IMR-90 (cell line): ENCODE data around the gene SLC4A2. TPM values are rescaled to one million over a fixed set of nuclear protein-coding genes. Genes with fewer than 3 reads are reported as not detected.

Experiments used
- ATAC-seq: fragments of 200-7000 bp; cut with Tn5 transposase; 2 replicates; pipeline ENCODE4 v1.9.1; 2020; ENCODE audit warnings: low read depth, mild to moderate bottlenecking, moderate library complexity
- BruUV-seq: library from RNA; stranded (reverse); fragments of 400-500 nt; replicated peaks from 2 replicates; lab custom pipeline; 2021; lab: Mats Ljungman, UMichigan
- CTCF ChIA-PET: fragments of 300-600 bp; formaldehyde crosslinking; extraction: SDS; loops from one replicate; lab custom pipeline; 2021; ENCODE audit warnings: antibody characterized with exemption; lab: Yijun Ruan, JAX
- POLR2A ChIA-PET: fragments of 300-600 bp; sonication (Branson Sonifier 250); formaldehyde crosslinking; loops from one replicate; lab custom pipeline; 2022; ENCODE audit warnings: antibody characterized with exemption; ENCODE audit not compliant: unreplicated experiment; lab: Charles Lee
- DNase-seq: peaks from one replicate; pipeline ENCODE4 v3.0.0; 2013
- H2AFZ ChIP-seq: replicated peaks from 2 replicates; pipeline ENCODE3; 2013; ENCODE audit warnings: low read length, mild to moderate bottlenecking; ENCODE audit not compliant: poor library complexity
- H2AK5ac ChIP-seq: 2 replicates; pipeline ENCODE4 v1.6.1; 2013; ENCODE audit warnings: low read depth, low read length, inconsistent platforms
- H2AK9ac ChIP-seq: replicated peaks from 2 replicates; pipeline ENCODE3; 2013; ENCODE audit warnings: mild to moderate bottlenecking, low read depth, low read length, moderate library complexity; ENCODE audit not compliant: poor library complexity
- H2BK120ac ChIP-seq: 2 replicates; pipeline ENCODE4 v1.6.1; 2013; ENCODE audit warnings: low read depth, low read length, inconsistent platforms
- H2BK15ac ChIP-seq: 3 replicates; pipeline ENCODE4 v1.6.1; 2013; ENCODE audit warnings: low read depth, low read length, inconsistent platforms
- H2BK20ac ChIP-seq: 2 replicates; pipeline ENCODE4 v1.6.1; 2013; ENCODE audit warnings: low read depth, mild to moderate bottlenecking, inconsistent platforms, low read length, moderate library complexity
- H2BK5ac ChIP-seq: 2 replicates; pipeline ENCODE4 v1.6.1; 2013; ENCODE audit warnings: mild to moderate bottlenecking, low read depth, low read length, inconsistent platforms; ENCODE audit not compliant: poor library complexity, severe bottlenecking
- H3K14ac ChIP-seq: replicated peaks from 2 replicates; pipeline ENCODE4 v1.6.1; 2013; ENCODE audit warnings: low read depth, low read length, inconsistent platforms
- H3K18ac ChIP-seq: 2 replicates; pipeline ENCODE4 v1.6.1; 2013; ENCODE audit warnings: low read depth, low read length, control low read depth
- H3K23ac ChIP-seq: 2 replicates; pipeline ENCODE4 v1.6.1; 2013; ENCODE audit warnings: low read depth, low read length, inconsistent platforms
- H3K27ac ChIP-seq: 2 replicates; pipeline ENCODE4 v1.5.1; 2013; ENCODE audit warnings: mild to moderate bottlenecking, control low read depth, low read length; ENCODE audit not compliant: insufficient read depth
- H3K27me3 ChIP-seq: 2 replicates; pipeline ENCODE4 v1.6.1; 2013; ENCODE audit warnings: low read length; ENCODE audit not compliant: control insufficient read depth, insufficient read depth
- H3K36me3 ChIP-seq: 2 replicates; pipeline ENCODE4 v1.6.1; 2013; ENCODE audit warnings: low read length, mixed read lengths; ENCODE audit not compliant: control insufficient read depth, insufficient read depth
- H3K4ac ChIP-seq: 2 replicates; pipeline ENCODE4 v1.6.1; 2013; ENCODE audit warnings: low read depth, low read length, inconsistent platforms
- H3K4me1 ChIP-seq: 2 replicates; pipeline ENCODE4 v1.6.1; 2013; ENCODE audit warnings: low read length, mixed read lengths; ENCODE audit not compliant: control insufficient read depth, insufficient read depth
- H3K4me2 ChIP-seq: 2 replicates; pipeline ENCODE4 v1.6.1; 2013; ENCODE audit warnings: low read depth, mild to moderate bottlenecking, control low read depth, low read length, moderate library complexity
- H3K4me3 ChIP-seq: 2 replicates; pipeline ENCODE4 v1.5.1; 2013; ENCODE audit warnings: low read depth, mild to moderate bottlenecking, control low read depth, low read length, moderate library complexity; ENCODE audit not compliant: insufficient read depth
- H3K56ac ChIP-seq: 2 replicates; pipeline ENCODE4 v1.6.1; 2013; ENCODE audit warnings: low read length, inconsistent platforms; ENCODE audit not compliant: insufficient read depth; ENCODE audit errors: extremely low read depth
- H3K79me1 ChIP-seq, 2 experiments: 2 replicates each; pipeline ENCODE4 v1.6.1; 2013; ENCODE audit warnings: low read length in 2 of 2, inconsistent platforms in 1 of 2, low read depth in 1 of 2
- H3K9ac ChIP-seq: 2 replicates; pipeline ENCODE4 v1.6.1; 2013; ENCODE audit warnings: low read depth, low read length, control low read depth
- H3K9me1 ChIP-seq: 2 replicates; pipeline ENCODE4 v1.6.1; 2013; ENCODE audit warnings: low read length, inconsistent platforms; ENCODE audit not compliant: insufficient read depth
- H3K9me3 ChIP-seq: 2 replicates; pipeline ENCODE4 v1.6.1; 2013; ENCODE audit warnings: low read length; ENCODE audit not compliant: control insufficient read depth, insufficient read depth
- H4K20me1 ChIP-seq: 2 replicates; pipeline ENCODE4 v1.6.1; 2013; ENCODE audit warnings: low read length, inconsistent platforms; ENCODE audit not compliant: insufficient read depth
- H4K5ac ChIP-seq: 2 replicates; pipeline ENCODE4 v1.6.1; 2013; ENCODE audit warnings: mild to moderate bottlenecking, low read depth, low read length, control low read depth
- H4K8ac ChIP-seq, 2 experiments: 2 replicates each; pipeline ENCODE4 v1.6.1; 2013; ENCODE audit warnings: low read depth in 2 of 2, low read length in 2 of 2, control low read depth in 1 of 2, inconsistent platforms in 1 of 2
- H4K91ac ChIP-seq: 2 replicates; pipeline ENCODE4 v1.6.1; 2013; ENCODE audit warnings: low read depth, low read length, inconsistent platforms; ENCODE audit not compliant: insufficient read depth
- BHLHE40 ChIP-seq: fragments of 150-350 bp; IDR thresholded peaks from 2 replicates; pipeline ENCODE4 v1.6.1; 2016; ENCODE audit warnings: mild to moderate bottlenecking, low read depth, low read length
- CEBPB ChIP-seq: IDR thresholded peaks from 2 replicates; pipeline ENCODE4 v1.6.1; 2012; ENCODE audit warnings: low read depth, low read length, improper control_type of control experiment
- CHD1 ChIP-seq: IDR thresholded peaks from 2 replicates; pipeline ENCODE4 v1.6.1; 2012; ENCODE audit warnings: low read depth, low read length, improper control_type of control experiment
- CTCF ChIP-seq: conservative IDR thresholded peaks from 2 replicates; pipeline ENCODE4 v1.5.1; 2012; ENCODE audit warnings: mild to moderate bottlenecking, low read depth, low read length, improper control_type of control experiment
- ELK1 ChIP-seq: fragments of 150-350 bp; IDR thresholded peaks from 2 replicates; pipeline ENCODE4 v1.6.1; 2016; ENCODE audit warnings: low read depth, mild to moderate bottlenecking, low read length, moderate library complexity, borderline replicate concordance
- FOS ChIP-seq: fragments of 150-350 bp; IDR thresholded peaks from 2 replicates; pipeline ENCODE4 v1.6.1; 2016; ENCODE audit warnings: low read depth, low read length
- MAFK ChIP-seq: IDR thresholded peaks from 2 replicates; pipeline ENCODE4 v1.6.1; 2012; ENCODE audit warnings: low read depth, low read length, improper control_type of control experiment
- MAZ ChIP-seq: IDR thresholded peaks from 2 replicates; pipeline ENCODE4 v1.6.1; 2012; ENCODE audit warnings: low read depth, mild to moderate bottlenecking, low read length, improper control_type of control experiment, moderate library complexity, borderline replicate concordance
- NFE2L2 ChIP-seq: fragments of 150-350 bp; IDR thresholded peaks from 2 replicates; pipeline ENCODE4 v1.6.1; 2016; ENCODE audit warnings: low read depth, mild to moderate bottlenecking, low read length
- POLR2A ChIP-seq: IDR thresholded peaks from 2 replicates; pipeline ENCODE4 v1.6.1; 2012; ENCODE audit warnings: mild to moderate bottlenecking, low read depth, low read length
- RAD21 ChIP-seq: IDR thresholded peaks from 2 replicates; pipeline ENCODE4 v1.6.1; 2012; ENCODE audit warnings: low read length, improper control_type of control experiment
- RCOR1 ChIP-seq: IDR thresholded peaks from 2 replicates; pipeline ENCODE4 v1.6.1; 2012; ENCODE audit warnings: mild to moderate bottlenecking, low read length, improper control_type of control experiment; ENCODE audit not compliant: insufficient replicate concordance
- RFX5 ChIP-seq: IDR thresholded peaks from 2 replicates; pipeline ENCODE4 v1.8.0; 2012; ENCODE audit warnings: low read depth, mild to moderate bottlenecking, low read length, moderate library complexity
- SMC3 ChIP-seq: fragments of 150-350 bp; IDR thresholded peaks from 2 replicates; pipeline ENCODE4 v1.6.1; 2016; ENCODE audit warnings: low read depth, mild to moderate bottlenecking, antibody characterized with exemption, low read length, moderate library complexity
- USF2 ChIP-seq: fragments of 150-350 bp; IDR thresholded peaks from 2 replicates; pipeline ENCODE4 v1.6.1; 2017; ENCODE audit warnings: mild to moderate bottlenecking, antibody characterized with exemption, low read length, low read depth
- WGBS, 2 experiments: methylation state at CpG; one replicate each; pipeline versions ENCODE4 v1.1.5 to v1.1.7; 2013; ENCODE audit warnings: missing lambda C conversion rate in 2 of 2; ENCODE audit not compliant: insufficient read length in 1 of 2; ENCODE audit errors: extremely low coverage in 2 of 2; 5-methylcytosine and 5-hydroxymethylcytosine counted together
- dilution Hi-C: fragments of 300-500 bp; cut with HindIII; formaldehyde crosslinking; loops from one replicate; pipeline ENCODE4 v1.14.3; 2018; ENCODE audit warnings: low sequenced_read_pairs; ENCODE audit not compliant: unreplicated experiment
- in situ Hi-C: fragments of 300-500 bp; cut with MboI; formaldehyde crosslinking; loops from 3 replicates; pipeline ENCODE4 v1.14.3; 2019; ENCODE audit warnings: low sequenced_read_pairs, inconsistent platforms, mixed read lengths
- intact Hi-C: fragments of 100-400 bp; cut with micrococcal nuclease; formaldehyde crosslinking; loops from 2 replicates; pipeline ENCODE4 v1.10.0; 2022
- polyA plus RNA-seq, 3 experiments: library from polyadenylated mRNA; depleted of rRNA; stranded (reverse); fragments of >200 nt; gene quantifications; 2 replicates each; pipeline ENCODE4 v1.2.3, GENCODE V29; 2012; ENCODE audit warnings: low replicate concordance in 1 of 3
- total RNA-seq: library from RNA; depleted of rRNA; stranded (reverse); fragments of >200 nt; gene quantifications from 2 replicates; pipeline ENCODE4 v1.2.3, GENCODE V29; 2012

Gene SLC4A2
- total and polyA plus RNA-seq, 2 of the 4 experiments (the other 2 are of a cell fraction), result 29.6 to 91.0 TPM

- no peak overlapping the region for H2BK120ac ChIP-seq
- H2AK5ac ChIP-seq, result no peak overlapping the region
- no peaks in the 10 kb centered on the region for H3K27me3 ChIP-seq
- no peak overlapping the region for H2BK20ac ChIP-seq
- no peak overlapping the region for H3K4me2 ChIP-seq
- WGBS, 2 experiments, result 88% methylated on average over 14 of the region's 27 CpGs; no CpG with 5 or more reads in 1 of the 2 experiments
- no peak overlapping the region for H2AFZ ChIP-seq
- H3K4ac ChIP-seq, result no peak overlapping the region; the same call in 1 of the 2 replicates
- no peak for DNase-seq
- H3K9ac ChIP-seq, result no peak overlapping the region
- no peaks in the 10 kb centered on the region for H3K9me3 ChIP-seq
- dilution Hi-C loops (no loop called here), in situ Hi-C loops (loop anchor here (25.0 kb wide), 1 partner anchor 330 kb away; no protein-coding TSS in a partner anchor), intact Hi-C loops (no loop called here)
- no peak overlapping the region for H2BK15ac ChIP-seq
- H3K18ac ChIP-seq, result no peak overlapping the region
- no peak overlapping the region for H3K56ac ChIP-seq
- 0 out of 2 replicates have a peak overlapping the region, but pooled peaks have one; percentile 42 for H3K23ac ChIP-seq
- no peak overlapping the region for H3K14ac ChIP-seq
- H3K4me3 ChIP-seq, result no peak overlapping the region
- no peak overlapping the region for H4K91ac ChIP-seq
- H4K20me1 ChIP-seq, result peaks cover 54% of the 10 kb centered on the region
- H2AK9ac ChIP-seq, result peak overlapping the region; percentile 75
- no peak overlapping the region for H2BK5ac ChIP-seq
- H3K36me3 ChIP-seq, result peaks cover 48% of the 10 kb centered on the region
- no TSS peak for BruUV-seq
- ChIA-PET POLR2A (no interaction called here), CTCF (no interaction called here)
- H3K9me1 ChIP-seq, result peaks cover 3% of the 10 kb centered on the region
- H3K27ac ChIP-seq, result no peak overlapping the region
- H4K5ac ChIP-seq, result no peak overlapping the region
- H4K8ac ChIP-seq, result no peak overlapping the region
- H3K4me1 ChIP-seq, result peaks cover 16% of the 10 kb centered on the region
- no peak for ATAC-seq
- H3K79me1 ChIP-seq, result peaks cover 17 to 56% of the 10 kb centered on the region in 2 experiments
- TF ChIP-seq ELK1 (no peak), CEBPB (no peak), RFX5 (no peak), CTCF (no peak), POLR2A (no peak), USF2 (no peak), MAFK (no peak), BHLHE40 (no peak), RCOR1 (no peak), FOS (no peak), NFE2L2 (no peak), RAD21 (no peak), SMC3 (no peak), CHD1 (no peak), MAZ (no peak)
Measured at GRCh38 chr7:151116603-151117440, 57.4 kb downstream of the SLC4A2 start.
